ENCODE results near the gene CNTNAP2. TPM values are rescaled to one million over a fixed set of nuclear protein-coding genes. Genes with fewer than 3 reads are reported as not detected.
"Not testable (repeated sequence)": the region's sequence is repeated elsewhere in the genome, so short reads cannot be mapped to it uniquely, and the experiment has no call there.

The CNTNAP2 gene
- total RNA-seq, 1 donor from 2014 or later, result 1.2 TPM

DNA sequence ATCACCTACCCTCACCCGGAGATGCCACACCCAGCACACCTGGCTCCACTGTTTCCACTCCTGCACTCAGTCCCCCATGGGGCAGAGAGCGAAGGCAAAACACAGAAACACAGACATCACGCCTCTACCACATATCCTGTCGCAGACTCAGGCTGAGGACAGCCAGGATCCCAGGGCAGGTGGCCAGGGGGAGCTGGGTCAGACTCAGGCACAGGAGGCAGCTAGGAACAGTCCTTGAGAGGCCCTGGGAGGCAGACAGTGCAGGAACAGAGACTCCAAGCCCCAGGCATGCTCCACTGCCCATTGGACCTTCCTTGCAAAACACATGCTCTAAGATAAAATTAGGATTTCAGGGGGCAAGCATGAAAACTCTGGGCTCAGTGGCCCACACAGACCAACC is 2319.5 kb downstream of the CNTNAP2 start:
- no peak for ATAC-seq

DNA sequence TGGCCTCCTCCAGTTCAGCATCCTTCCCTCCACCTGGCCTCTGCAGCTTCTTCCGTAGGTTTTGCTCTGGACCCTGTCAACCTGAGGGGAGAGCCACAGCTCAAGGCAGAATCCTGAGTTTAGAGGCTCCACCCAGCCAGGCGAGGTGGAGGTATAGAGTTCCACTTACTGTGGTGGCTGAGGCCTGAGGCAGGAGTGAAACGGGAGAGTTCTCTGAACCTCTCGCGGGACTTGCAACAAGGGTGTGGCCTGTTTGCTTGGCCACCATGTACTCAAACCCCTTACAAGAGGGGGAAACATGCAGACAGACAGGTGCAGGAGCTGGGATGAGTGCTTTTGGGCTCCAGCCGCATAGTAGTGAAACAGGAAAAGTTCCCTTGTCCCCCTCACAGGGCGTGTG is 2320.0 kb downstream of the CNTNAP2 start:
- ATAC-seq, result no peak

DNA sequence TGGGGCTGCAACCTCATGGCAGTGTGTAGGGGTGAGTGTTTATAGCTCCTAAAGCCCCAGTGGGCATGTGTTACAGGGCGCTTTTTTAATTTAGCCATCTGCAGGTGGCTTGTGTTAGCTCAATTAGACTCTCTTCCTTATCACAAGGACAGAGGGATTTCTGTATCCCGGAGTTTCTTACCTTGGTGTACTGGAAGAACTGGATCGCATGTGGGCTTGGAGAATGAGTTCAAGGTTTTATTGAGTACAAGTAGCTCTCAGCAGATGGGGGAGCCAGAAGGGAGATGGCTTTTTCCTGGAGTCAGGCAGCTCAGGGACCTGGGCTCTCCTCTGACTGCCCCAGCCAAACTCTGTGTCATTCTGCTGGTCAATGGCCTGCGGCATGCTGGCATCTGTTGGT is 2320.4 kb downstream of the CNTNAP2 start:
- ATAC-seq, result no peak

DNA sequence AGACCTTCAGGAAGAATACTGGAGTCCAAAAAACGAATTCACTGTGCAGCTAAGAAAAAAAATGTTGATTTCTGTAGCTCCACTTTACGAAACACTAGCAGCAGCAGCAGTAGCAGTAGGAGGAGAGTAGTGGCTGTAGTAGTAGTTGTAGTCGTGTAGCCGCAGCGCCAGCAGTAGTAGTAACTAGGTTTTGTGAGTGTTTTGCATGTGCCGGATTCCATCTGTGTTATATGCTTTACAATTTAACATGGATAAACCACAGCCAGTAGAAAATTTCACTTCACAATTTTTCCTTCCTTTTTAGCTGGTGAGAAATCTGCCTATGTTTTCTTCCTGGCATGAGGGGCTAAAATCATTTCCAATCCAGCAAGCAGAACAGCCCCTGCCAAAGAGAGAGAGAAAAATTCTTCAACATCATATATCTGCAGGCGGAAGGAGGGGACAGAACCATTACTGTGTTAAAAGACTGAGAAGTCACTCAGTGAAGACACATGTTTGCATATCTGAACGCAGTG is 2325.6 kb downstream of the CNTNAP2 start:
- ATAC-seq, result no peak

DNA sequence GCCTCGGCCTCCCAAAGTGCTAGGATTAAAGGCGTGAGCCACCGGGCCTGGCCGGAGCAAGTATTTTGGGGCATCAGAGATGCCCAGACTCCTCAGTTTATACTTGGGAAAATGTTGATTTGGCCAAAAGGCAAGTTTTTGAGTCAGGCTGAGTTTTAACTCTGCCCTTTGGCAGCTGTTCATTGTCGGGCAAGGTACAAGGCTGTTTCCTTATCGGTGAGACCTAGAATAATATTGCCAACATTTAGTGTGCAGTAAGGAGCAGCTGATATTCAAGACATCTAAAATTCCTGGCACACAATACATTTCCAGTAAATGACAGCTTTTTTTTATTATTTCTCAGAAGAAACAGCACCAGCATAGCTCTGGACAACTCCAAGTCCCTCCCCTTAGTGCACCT is 2326.3 kb downstream of the CNTNAP2 start:
- no peak for ATAC-seq

DNA sequence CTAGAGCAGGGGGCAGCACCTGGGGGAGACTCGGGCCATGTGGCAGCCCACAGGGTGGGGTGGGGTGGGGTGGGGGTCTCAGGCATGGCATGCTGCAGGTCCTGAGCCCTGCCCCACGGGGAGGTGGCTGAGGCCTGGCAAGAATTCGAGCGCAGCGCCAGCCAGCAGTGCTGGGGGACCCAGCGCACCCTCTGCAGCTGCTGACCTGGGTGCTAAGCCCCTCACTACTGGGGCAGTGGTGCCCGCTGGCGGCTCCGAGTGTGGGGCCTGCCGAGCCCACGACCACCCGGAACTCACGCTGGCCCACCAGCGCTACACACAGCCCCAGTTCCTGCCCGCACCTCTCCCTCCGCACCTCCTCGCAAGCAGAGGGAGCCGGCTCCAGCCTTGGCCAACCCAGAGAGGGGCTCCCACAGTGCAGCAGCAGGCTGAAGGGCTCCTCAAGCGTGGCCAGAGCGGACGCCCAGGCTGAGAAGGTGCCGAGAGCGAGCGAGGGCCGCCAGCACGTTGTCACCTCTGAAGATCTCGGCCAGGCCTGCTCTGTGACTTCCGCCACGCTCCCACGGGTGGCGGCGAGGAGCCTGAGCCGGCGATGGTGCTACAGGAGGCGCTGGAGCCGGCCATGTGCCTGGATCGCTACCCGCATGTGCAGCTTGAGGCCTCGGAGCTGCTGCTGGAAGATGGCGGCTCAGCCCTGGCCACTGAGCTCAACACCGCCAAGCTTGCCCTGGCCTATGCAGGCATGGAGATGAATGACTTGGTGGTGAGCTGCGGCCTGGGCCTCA is 2328.9 kb downstream of the CNTNAP2 start:
- ATAC-seq, result no peak

DNA sequence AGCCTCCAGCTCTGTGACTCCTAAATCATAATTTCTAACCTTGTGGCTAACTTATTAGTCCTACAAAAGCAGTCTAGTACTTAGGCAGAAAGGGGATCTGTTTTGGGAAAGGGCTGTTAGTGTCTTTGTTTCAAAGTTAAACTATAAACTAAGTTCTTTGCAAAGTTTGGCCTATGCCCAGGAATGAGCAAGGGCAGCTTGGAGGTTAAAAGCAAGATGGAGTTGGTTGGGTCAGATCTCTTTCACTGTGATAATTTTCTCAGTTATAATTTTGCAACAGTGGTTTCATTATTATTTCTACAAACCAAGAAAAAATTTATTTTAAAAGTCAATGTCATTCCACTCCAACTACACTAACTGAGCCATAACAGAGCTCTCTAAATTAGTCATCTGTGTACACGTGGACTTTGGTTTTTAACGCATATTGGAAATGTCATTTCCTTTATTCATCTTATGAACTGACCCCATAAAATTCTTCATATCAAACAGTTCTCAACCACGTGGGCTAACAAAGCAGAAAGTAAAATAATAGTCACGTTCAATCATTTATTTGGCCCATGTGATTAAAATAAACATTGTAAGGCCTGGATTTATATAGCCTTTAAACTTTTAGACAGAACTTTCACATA is 2330.7 kb downstream of the CNTNAP2 start:
- no peak for ATAC-seq

DNA sequence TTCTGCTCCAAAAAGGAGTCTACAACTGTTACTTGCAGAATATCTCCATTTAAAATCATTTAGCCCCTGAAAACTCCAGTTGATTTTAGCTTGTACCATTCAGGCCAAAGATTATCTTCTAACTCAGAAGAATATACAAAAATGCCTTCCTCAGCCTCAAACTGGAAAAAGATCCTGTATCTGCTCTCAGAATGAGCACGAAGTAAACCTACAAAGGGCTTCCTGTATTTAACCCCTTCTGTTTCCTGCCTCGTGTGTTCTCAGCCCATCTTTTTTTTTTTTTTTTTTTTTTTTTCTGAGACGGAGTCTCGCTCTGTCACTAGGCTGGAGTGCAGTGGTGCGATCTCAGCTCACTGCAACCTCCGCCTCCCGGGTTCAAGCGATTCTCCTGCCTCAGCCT is 2334.9 kb downstream of the CNTNAP2 start:
- ATAC-seq, result not testable (repeated sequence)

DNA sequence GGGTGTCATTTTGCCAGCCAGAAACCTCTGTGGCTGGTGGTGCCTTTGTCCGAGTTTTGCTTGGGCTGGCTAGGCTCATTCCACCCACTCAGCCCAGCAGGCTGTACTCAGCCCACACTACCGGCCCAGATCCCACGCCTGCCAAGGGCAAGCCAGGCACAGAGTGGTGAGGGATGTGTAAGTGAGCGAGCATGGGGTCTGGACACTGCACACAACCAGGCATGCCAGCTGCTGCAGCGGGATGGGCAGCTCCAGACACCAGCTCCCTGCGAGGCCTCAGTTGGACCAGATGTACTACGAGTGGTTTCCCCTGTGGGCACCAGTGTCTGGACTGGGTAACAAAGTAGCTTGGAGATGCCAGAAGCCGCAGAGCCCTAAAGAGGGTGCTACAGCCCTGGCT is 2339.8 kb downstream of the CNTNAP2 start:
- no peak for ATAC-seq

DNA sequence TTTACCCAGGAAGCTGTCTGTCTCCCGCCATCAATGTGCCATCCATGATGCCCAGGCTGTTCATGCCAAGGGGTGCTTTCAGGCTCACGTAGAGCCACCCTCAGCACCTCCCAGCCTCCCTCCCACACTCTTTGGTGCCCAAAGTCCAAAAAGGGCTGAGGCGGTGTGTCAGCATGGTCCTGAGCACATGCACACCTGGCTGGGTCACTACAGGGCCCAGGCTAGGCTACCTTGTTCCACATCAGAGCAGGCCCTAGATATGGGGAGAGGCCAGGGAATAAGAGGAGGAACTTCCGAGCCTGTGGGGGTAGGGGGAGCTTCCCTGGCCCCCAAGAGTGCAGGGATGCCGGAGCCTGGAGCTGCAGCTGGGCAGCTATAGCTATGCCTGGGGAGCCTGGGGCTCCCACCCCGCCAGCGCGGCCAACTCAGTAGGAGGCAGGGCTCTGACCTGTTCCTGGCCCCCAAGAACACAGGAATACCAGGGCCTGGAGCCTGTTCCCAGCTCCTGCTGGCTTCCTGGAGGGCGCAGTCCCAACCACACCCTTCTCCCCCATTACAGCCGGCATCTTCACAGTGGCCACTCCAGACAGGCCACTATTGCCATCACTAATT is 2340.8 kb downstream of the CNTNAP2 start:
- no peak for ATAC-seq

DNA sequence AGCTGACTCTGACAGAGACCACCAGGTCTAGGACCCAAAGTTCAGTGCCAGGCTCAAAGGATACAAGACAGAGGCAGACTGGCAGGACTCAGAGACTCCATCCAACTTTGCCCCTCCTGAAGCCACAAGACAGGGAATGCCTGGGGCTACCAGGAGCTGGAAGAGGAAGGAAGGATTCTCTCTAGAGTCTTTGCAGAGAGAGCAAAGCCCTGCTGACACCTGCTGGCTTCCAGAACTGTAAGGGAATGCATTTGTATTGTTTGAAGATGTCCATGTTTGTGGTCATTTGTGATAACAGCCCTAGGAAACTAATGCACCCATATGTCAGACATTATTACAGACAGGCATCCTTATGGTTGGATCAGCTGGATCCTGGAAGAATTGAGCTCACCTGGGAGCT is 2341.7 kb downstream of the CNTNAP2 start:
- ATAC-seq, result no peak

DNA sequence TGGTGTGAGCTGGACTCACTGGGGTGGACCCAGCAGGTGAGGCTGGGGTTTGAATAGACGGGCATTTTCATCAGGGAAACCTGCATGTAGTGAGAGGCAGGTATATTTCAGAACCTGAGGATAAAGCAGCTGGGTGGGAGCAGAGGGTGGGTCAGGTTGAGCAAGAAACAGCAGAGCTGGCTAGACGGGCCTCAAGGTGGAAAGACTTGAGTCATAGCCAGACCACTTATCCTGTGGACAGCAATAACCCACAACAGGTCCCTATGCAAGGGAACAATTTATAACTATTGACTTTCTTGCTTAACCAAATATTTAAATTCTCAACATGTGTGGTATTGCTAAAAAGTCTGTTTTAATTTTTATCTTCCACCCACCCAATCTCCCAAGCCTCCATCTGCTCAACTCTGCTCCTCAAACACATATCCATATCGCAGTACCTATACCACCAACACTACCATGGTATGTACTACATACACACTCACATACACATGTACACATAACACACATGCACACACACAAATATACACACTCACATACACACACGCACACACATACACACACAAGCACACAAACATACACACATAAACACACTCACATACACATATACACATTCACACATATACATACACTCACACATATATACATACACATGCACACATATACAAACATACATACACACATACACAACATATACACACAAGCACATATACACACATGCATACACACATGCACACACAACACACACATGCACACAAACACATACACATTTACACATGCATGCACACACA is 2345.0 kb downstream of the CNTNAP2 start:
- no peak for ATAC-seq

DNA sequence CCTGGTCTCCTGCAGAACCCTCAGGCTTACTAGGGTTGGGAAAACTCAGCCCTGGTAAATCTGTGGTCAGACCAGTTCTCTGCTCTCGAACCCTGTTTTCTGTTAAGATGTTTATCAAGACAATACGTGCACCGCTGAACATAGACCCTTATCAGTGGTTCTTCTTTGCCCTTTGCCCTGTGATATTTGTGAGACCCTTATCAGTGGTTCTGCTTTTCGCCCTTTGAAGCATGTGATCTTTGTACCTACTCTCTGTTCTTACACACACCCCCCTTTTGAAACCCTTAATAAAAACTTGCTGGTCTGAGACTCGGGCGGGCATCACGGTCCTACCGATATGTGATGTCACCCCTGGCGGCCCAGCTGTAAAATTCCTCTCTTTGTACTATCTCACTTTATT is 2346.2 kb downstream of the CNTNAP2 start:
- ATAC-seq, result not testable (repeated sequence)

DNA sequence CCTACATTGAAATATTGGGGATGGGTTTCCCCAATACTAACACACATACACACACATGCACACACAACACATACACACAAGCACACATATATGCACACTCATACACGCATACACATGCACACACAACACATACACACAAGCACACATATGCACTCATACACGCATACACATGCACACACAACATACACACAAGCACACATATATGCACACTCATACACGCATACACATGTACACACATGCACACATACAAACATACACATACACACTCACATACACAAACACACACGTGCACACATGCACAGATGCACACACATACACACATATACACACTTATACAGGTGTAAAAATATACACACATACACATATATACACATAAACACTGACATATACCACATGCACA is 2346.6 kb downstream of the CNTNAP2 start:
- no peak for ATAC-seq

DNA sequence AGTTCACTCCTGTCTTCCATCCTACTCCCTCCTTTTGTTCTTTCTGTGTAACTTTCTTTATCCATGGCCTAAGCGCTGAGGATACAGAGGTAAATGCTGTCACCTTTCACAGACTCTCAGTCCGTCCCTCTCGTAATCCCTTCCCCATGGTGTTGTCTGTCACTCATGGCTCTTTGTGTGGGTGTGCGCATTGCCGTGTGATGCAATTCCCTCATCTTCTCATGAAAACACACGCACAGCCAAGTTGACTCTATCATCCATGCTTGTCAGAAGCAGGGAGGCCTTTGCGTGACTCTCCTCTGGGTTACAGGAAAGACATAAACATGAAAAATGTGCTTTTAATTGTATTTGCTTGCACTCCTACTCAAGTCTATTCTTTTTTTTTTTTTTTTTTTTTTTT is 2348.3 kb downstream of the CNTNAP2 start:
- no peak for ATAC-seq

DNA sequence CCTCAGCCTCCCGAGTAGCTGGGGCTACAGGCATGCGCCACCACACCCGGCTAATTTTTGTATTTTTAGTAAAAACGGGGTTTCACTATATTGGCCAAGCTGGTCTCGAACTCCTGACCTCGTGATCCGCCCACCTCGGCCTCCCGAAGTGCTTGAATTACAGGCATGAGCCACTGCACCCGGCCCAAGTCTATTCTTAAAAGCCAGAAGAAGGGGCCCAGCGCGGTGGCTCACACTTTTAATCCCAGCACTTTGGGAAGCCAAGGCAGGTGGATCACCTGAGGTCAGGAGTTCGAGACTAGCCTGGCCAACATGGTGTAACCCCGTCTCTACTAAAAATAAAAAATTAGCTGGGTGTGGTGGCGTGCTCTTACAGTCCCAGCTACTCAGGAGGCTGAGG is 2348.8 kb downstream of the CNTNAP2 start:
- not testable (repeated sequence) for ATAC-seq

DNA sequence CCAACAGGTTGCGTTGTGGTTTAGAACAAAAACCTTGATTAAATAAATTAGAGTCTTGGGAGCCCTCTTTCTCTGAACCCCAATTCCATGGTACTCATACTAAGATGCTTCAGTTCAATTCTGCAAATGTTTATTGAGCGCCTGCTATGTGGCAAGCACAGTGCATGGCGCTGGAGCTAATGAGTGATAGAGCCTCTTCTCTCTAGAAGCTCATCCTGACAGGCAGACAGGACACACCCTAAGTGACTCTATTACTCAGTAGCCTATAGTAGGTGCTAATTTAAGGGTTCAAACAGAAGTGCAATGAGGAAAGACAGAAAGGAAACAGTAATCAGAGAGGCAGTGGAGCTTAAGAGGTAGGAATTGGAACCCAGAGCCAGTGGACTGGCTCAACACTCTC is 2349.5 kb downstream of the CNTNAP2 start:
- no peak for ATAC-seq

DNA sequence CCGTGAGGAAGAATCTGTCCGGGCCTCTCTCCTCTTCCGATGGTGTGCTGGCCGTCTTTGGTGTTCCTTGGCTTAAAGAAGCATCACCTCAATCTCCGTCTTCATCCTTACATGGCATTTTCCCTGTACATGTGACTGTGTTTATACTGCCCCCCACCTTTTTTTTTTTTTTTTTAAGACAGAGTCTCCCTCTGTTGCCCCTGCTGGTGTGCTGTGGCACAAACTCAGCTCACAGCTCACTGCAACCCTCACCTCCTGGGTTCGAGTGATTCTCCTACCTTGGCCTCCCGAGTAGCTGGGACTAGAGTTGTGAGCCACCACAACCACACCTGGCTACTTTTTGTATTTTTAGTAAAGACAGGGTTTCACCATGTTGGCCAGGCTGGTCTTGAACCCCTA is 2352.1 kb downstream of the CNTNAP2 start:
- no peak for ATAC-seq
